Smooth muscle cell (in vitro differentiated cells): ENCODE results near the gene BLACAT1. TPM values are rescaled to one million over a fixed set of nuclear protein-coding genes. Genes with fewer than 3 reads are reported as not detected.

Experiments
- DNase-seq: peaks from one replicate; lab custom pipeline; 2025; ENCODE audit not compliant: unreplicated experiment; lab: John Stamatoyannopoulos, UW
- H2AFZ ChIP-seq: fragments of 200-600 bp; sonication (generic); 2 replicates; pipeline ENCODE4 v1.6.0; 2016; ENCODE audit warnings: antibody characterized with exemption, low read depth, mild to moderate bottlenecking
- H3F3A ChIP-seq: fragments of 200-600 bp; sonication (generic); 2 replicates; pipeline ENCODE4 v1.6.0; 2017; ENCODE audit warnings: antibody characterized with exemption, low read depth
- H3K27ac ChIP-seq: fragments of 200-600 bp; sonication (generic); 2 replicates; pipeline ENCODE4 v1.5.1; 2016; ENCODE audit warnings: low read depth, mild to moderate bottlenecking
- H3K27me3 ChIP-seq: fragments of 200-600 bp; sonication (generic); 2 replicates; pipeline ENCODE4 v1.6.1; 2016; ENCODE audit warnings: low read depth, mild to moderate bottlenecking
- H3K36me3 ChIP-seq: fragments of 200-600 bp; sonication (generic); 2 replicates; pipeline ENCODE4 v1.5.1; 2016; ENCODE audit warnings: low read depth
- H3K4me1 ChIP-seq: fragments of 200-600 bp; sonication (generic); 2 replicates; pipeline ENCODE4 v1.5.1; 2016; ENCODE audit warnings: low read depth
- H3K4me2 ChIP-seq: fragments of 200-600 bp; sonication (generic); 2 replicates; pipeline ENCODE4 v1.6.0; 2016; ENCODE audit warnings: mild to moderate bottlenecking
- H3K4me3 ChIP-seq: fragments of 200-600 bp; sonication (generic); 2 replicates; pipeline ENCODE4 v1.5.1; 2016; ENCODE audit warnings: mild to moderate bottlenecking
- H3K79me2 ChIP-seq: fragments of 200-600 bp; sonication (generic); 2 replicates; pipeline ENCODE4 v1.6.0; 2016; ENCODE audit warnings: low read depth, mild to moderate bottlenecking
- H3K9ac ChIP-seq: fragments of 200-600 bp; sonication (generic); 2 replicates; pipeline ENCODE4 v1.6.0; 2016; ENCODE audit warnings: low read depth
- H3K9me3 ChIP-seq: fragments of 200-600 bp; sonication (generic); replicated peaks from 2 replicates; pipeline ENCODE4 v1.5.1; 2016; ENCODE audit warnings: low read depth
- H4K20me1 ChIP-seq: fragments of 200-600 bp; sonication (generic); 2 replicates; pipeline ENCODE4 v1.6.0; 2016; ENCODE audit warnings: low read depth
- CTCF ChIP-seq: fragments of 200-600 bp; sonication (generic); IDR thresholded peaks from 2 replicates; pipeline ENCODE4 v1.5.1; 2017; ENCODE audit warnings: borderline replicate concordance, mild to moderate bottlenecking, antibody characterized with exemption; ENCODE audit not compliant: insufficient read depth, poor library complexity, severe bottlenecking
- WGBS: methylation state at CpG from one replicate; pipeline ENCODE4 v1.1.7; 2016; ENCODE audit warnings: low lambda C conversion rate; 5-methylcytosine and 5-hydroxymethylcytosine counted together
- polyA plus RNA-seq: library from polyadenylated mRNA; unstranded; fragments of >200 nt; fragmentation: Nextera tagmentation; extraction: Ambion mirVana; gene quantifications from 2 replicates; pipeline ENCODE4 v1.2.1, GENCODE V29; 2016
- total RNA-seq: library from RNA; depleted of rRNA; stranded (reverse); fragments of >200 nt; gene quantifications from 2 replicates; pipeline ENCODE4 v1.2.3, GENCODE V29; 2014

The BLACAT1 gene
- total and polyA plus RNA-seq, 2 experiments from 2014 or later = 0.72 to 3.9 TPM

GRCh38 chr1:205444300-205444930, 11.4 kb downstream of the BLACAT1 start:
- no peak for TF ChIP-seq CTCF
- Histone ChIP-seq H3K79me2 (peaks cover 16% of the 10 kb centered on the region), H3K4me2 (peak overlapping the region; percentile 82), H3K4me3 (peak overlapping the region; percentile 15), H3K27ac (peak overlapping the region; percentile 35), H3K4me1 (peaks cover 88% of the 10 kb centered on the region), H3K36me3 (no peaks in the 10 kb centered on the region), H3K27me3 (no peaks in the 10 kb centered on the region), H3K9me3 (no peaks in the 10 kb centered on the region), H3F3A (peaks cover 18% of the 10 kb centered on the region), H2AFZ (no peak overlapping the region), H3K9ac (peak overlapping the region; percentile 11), H4K20me1 (peaks cover 52% of the 10 kb centered on the region)
- DNase-seq = no peak
- 30% methylated on average over 10 of the region's 10 CpGs for WGBS

- Histone ChIP-seq H3K36me3 (no peaks in the 10 kb centered on the region), H3K9ac (no peak overlapping the region), H3K27ac (no peak overlapping the region), H3F3A (peaks cover 18% of the 10 kb centered on the region), H2AFZ (no peak overlapping the region), H3K9me3 (no peaks in the 10 kb centered on the region), H3K4me3 (no peak overlapping the region), H3K4me1 (peaks cover 88% of the 10 kb centered on the region), H3K27me3 (no peaks in the 10 kb centered on the region), H3K4me2 (peak overlapping the region; percentile 82), H4K20me1 (peaks cover 53% of the 10 kb centered on the region), H3K79me2 (peaks cover 11% of the 10 kb centered on the region)
- no peak for DNase-seq
- no peak for TF ChIP-seq CTCF
- WGBS = 80% methylated on average over 7 of the region's 7 CpGs
Measured at GRCh38 chr1:205443585-205444299, 12.1 kb downstream of the BLACAT1 start.

GRCh38 chr1:205442051-205442725, 13.7 kb downstream of the BLACAT1 start:
- WGBS = 77% methylated on average over 12 of the region's 12 CpGs
- no peak overlapping the region for H3K4me2 ChIP-seq
- no peak overlapping the region for H3K9ac ChIP-seq
- no peak overlapping the region for H3K27ac ChIP-seq
- H4K20me1 ChIP-seq = peaks cover 68% of the 10 kb centered on the region
- H3K79me2 ChIP-seq = no peaks in the 10 kb centered on the region
- H3K9me3 ChIP-seq = no peaks in the 10 kb centered on the region
- no peak for TF ChIP-seq CTCF
- H3K36me3 ChIP-seq = no peaks in the 10 kb centered on the region
- H3K4me3 ChIP-seq = no peak overlapping the region
- H3K4me1 ChIP-seq = peaks cover 73% of the 10 kb centered on the region
- no peaks in the 10 kb centered on the region for H3K27me3 ChIP-seq
- H2AFZ ChIP-seq = no peak overlapping the region
- no peak for DNase-seq
- peaks cover 18% of the 10 kb centered on the region for H3F3A ChIP-seq
